Effector CD8-positive, alpha-beta T cell (primary cell): ENCODE results near the gene ACKR4.
"Not testable (repeated sequence)": the region's sequence is repeated elsewhere in the genome, so short reads cannot be mapped to it uniquely, and the experiment has no call there.

Experiments used
- DNase-seq: peaks from one replicate; lab custom pipeline; 2025; lab: John Stamatoyannopoulos, UW
- total RNA-seq, 4 experiments: gene quantifications; one replicate each; lab custom pipeline; 2026; lab: John Stamatoyannopoulos, UW

Gene ACKR4
- 0 to 0.37 (median 0.28) reads per million in 4 experiments for total RNA-seq

DNA sequence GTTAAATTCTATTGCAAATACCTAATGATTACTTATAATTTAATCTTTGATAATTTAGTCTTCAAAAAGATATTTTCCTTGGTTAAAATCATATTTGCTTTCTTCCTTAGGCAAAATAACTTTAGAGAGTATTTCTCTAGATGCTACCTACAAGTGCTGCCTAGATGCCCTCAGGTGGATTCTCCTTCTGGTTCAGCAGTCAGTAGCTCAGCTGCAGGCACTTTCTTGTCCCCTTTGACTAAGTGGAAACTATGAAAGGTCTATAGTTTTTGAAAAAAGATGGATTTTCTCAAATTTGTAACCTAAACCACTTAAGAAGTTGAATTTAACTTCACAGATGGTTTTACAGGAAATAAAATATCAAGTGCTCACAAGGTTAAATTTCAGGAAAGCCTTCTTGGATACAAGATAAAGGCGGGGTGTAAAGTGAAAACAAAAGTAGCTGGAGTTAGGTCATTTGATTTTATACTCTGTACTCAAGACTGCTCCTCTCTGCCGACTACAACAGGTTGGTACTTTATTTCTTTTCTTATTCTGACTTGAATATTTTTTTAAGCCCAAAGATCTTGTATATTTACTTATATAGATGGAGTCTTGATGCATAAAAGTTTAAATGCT lies at the start of gene ACKR4:
TSS of gene ACKR4 (plus strand) at position 455 of the 618 bp plus-strand sequence. CDS start 3,128 bp downstream, outside the sequence.
- no peak for DNase-seq

DNA sequence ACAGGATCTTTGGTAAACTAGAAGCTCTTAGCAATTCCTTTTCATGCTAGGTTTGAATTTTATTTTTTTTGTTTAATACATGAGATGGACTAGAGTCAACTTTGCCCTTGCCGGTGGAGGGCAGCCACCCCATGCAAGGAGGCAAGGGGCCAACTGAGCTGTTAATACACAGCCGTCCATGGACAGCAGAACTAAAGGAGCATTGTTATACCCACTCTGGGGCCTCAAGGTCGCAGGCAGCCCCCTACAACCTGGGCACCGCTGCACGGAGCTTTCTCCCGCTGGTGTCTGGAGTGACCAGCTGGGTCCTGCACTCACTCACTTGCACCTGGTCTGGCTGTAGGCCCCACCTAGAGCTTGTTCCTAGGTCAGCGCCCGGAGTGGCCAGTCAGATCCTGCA lies 47.9 kb upstream of the ACKR4 start:
- DNase-seq = no peak

GRCh38 chr3:132549890-132550578 lies 47.0 kb upstream of the ACKR4 start:
- DNase-seq = no peak

GRCh38 chr3:132550579-132551305 lies 46.3 kb upstream of the ACKR4 start:
- no peak for DNase-seq

- DNase-seq = no peak
Measured at GRCh38 chr3:132553826-132554225, 43.2 kb upstream of the ACKR4 start.

DNA sequence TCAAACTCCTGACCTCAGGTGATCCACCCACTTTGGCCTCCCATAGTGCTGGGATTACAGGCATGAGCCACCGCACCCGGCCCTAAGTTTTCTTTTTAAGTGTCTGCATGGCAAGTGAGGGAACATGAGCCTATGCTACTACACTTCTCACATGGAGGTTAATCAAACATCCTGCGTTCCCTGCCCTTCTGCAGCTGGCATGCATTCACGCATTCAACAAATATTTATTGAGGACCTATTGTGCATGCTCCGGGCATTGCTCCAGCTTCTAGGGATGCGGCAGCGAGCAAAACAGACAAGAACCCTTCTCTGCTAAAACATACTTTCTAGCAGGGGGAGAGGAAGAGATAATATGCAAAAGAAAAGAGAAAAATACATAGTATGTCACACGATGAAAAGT lies 42.6 kb upstream of the ACKR4 start:
- DNase-seq = no peak

DNA sequence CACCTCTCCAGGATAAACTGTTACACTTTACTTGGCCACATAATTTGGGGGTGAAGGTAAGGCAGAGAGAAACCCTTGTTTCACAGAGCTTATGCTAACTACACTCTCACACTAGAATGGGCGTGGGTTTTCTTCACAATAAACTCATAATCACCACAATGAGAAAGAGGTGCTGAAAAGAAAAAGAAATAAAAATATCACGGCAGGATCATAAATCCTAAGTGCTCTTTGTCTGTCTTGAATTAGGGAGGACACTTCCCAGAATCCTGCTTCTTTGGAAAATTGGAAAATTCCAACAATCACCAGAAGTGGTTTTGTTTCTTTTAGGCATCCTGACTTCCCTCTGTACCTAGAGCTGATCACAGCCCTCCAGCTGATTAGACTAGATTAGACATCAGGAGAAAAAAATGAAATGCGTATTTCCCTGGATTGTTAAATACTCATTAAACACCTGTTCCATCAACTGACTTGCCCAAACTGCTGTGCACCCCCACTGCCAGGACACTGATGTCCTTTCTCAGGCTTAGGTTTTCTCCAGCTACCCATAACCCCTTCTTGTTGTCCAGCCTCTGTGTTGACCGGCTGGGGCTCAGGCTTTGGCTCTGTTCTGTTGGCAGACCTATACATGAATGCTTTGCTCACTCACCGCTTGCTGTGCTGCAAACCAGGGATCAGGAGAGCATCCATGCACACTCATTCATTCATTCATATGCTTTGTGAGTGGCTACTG lies 41.6 kb upstream of the ACKR4 start:
- no peak for DNase-seq

DNA sequence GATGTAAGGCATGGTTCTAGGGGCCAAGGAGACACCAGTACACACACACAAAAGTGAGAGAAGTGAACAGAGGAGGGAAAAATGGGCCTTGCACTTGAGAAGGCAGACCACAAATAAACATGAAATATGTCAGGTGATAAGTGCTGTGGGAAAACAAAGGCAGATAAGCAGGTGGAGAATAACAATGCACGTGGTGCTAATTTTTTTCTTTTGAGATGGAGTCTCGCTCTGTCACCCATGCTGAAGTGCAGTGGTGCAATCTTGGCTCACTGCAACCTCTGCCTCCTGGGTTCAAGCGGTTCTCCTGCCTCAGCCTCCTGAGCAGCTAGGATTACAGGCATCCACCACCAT lies 41.1 kb upstream of the ACKR4 start:
- DNase-seq = not testable (repeated sequence)

- no peak for DNase-seq
Measured at GRCh38 chr3:132556508-132557159, 40.4 kb upstream of the ACKR4 start.

- DNase-seq = no peak
Measured at GRCh38 chr3:132561003-132561402, 36.1 kb upstream of the ACKR4 start.

DNA sequence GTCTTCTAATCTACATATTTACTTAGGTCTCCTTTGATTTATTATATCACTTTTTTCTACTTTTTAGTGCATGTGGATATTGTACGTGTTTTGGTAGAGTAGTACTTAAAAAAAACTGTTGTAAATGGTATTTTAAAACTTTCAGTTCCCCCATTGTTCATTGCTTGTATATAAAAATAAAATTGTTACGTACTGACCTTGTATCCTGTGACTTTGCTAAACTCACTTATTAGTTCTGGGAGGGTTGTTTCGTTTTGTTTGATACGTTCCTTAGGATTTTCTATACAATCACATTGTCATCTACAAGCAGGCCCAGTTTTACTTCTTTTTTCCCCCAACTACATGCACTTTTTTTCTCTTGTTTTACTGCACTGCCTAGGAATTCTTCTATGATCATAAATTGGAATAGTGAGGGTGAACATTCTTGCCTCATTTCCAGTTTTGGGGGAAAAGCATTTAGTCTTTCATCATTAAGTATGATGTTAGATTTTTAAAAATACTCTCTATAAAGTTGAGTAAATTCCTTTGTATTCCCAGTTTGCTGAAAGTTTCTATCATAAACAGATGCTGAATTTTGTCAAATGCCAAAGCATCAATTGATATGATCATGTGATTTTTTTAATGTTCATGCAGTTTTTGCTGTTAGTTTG lies 33.5 kb upstream of the ACKR4 start:
- no peak for DNase-seq

GRCh38 chr3:132564070-132564465 lies 33.0 kb upstream of the ACKR4 start:
- DNase-seq = no peak

GRCh38 chr3:132568422-132568821 lies 28.6 kb upstream of the ACKR4 start:
- DNase-seq = no peak

- no peak for DNase-seq
Measured at GRCh38 chr3:132569153-132569552, 27.9 kb upstream of the ACKR4 start.

DNA sequence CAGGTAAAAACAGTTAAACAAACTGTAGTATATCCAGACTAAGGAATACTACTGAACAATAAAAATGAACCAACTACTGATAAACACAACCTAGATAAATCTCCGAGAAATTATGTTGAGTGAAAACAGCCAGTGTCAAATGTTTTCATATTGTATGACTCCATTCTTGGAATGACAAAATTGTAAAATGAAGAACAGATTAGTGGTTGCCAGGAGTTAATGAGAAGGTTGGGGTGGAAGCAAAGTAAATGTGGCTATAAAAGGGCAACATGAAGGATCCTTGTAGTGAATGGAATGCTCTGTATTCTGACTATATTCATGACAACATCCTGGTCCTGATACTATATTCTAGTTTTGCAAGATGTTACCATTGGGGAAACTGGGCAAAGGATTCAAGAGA lies 27.5 kb upstream of the ACKR4 start:
- DNase-seq = no peak

- no peak for DNase-seq
Measured at GRCh38 chr3:132570016-132570415, 27.1 kb upstream of the ACKR4 start.

GRCh38 chr3:132573797-132574211 lies 23.3 kb upstream of the ACKR4 start:
- DNase-seq = no peak

DNA sequence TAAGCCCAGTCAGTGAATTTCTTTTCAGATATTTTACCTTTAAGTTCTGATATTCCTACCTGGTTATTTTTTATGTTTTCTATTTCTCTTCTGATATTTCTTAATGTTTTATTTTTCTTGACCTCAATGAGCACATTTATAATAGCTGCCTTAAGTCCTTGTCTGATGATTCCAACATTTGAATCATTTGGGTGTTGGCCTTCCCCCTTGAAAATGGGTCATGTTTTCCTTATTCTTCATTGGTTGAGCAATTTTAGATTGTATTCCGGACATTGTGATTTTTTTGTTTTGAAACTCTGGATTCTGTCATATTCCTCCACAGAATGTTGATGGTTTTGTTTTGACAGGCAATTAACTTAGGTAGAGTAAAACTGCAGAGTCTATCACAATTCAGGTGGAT lies 9.7 kb upstream of the ACKR4 start:
- no peak for DNase-seq

- no peak for DNase-seq
Measured at GRCh38 chr3:132592216-132592615, 4.9 kb upstream of the ACKR4 start.

DNA sequence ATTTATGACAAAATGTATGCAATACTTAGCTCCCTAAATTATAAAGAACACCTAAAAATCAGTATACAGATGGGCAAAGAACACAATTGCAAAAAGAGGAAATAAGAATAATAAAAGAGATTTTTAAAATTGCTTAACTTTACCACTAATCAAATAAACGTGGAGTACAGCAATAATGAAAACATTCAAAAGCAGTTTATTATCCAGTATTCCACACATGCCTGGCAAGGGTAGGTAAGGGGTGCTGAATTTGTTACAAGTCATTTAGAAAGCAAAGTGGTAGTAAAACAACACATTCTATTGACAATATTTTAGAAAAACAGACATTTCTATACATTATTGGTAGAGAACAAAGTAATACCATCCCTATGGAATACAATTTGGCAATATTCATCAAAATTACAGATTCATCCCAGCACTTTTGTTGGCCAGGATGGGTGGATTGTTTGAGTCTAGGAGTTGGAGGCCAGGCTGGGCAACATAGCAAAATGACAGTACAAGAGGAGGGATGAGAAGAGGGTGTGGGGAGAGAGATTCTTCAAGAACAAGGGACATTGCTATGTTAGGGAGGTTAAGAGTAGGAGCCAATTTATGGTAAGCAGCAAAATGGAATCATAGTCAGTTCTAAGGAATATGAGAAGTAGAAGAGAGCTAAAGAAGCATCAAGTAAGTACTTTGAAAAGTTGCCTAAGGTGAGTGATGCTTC lies 3.7 kb upstream of the ACKR4 start:
- DNase-seq = no peak

DNA sequence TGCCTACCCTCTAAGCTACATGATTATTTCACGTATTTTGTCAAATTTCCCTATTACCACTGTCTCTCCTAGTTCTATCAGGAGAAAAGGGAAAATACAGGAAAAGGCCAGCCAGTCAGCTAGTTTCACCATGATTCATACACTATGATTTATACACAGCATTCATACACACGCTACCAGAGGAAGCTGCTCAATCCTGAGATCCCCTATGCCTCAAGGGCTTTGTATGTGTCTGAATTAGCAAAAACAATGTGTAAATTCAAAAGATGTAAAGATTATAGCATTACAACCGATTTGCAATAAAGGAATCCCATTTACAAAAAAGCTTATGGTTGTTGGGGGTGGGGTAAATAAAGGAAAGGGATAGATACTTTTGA lies 3.1 kb upstream of the ACKR4 start:
- no peak for DNase-seq
